ENCODE measurements around the gene EMX1.

DNA sequence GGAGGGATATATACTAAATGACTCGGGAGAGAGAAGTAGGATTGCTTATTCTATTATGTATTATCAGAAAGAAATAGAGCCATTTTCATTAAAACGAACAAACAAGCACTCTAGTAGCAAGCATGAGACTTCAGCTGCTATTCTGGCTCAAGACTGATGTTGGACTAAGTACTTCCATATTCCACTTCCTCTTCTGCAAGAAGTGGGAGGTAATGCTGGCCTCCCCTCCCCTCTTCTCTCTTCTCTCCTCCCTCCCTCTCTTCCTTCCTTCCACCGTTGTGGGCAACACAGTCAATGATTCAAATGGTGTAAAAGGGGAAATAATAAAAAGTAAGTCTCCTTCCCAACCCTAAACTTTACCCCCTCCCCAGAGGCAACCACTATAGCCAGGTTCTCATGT lies 62.6 kb downstream of the EMX1 start:
- TF ChIP-seq, protein P1, sequence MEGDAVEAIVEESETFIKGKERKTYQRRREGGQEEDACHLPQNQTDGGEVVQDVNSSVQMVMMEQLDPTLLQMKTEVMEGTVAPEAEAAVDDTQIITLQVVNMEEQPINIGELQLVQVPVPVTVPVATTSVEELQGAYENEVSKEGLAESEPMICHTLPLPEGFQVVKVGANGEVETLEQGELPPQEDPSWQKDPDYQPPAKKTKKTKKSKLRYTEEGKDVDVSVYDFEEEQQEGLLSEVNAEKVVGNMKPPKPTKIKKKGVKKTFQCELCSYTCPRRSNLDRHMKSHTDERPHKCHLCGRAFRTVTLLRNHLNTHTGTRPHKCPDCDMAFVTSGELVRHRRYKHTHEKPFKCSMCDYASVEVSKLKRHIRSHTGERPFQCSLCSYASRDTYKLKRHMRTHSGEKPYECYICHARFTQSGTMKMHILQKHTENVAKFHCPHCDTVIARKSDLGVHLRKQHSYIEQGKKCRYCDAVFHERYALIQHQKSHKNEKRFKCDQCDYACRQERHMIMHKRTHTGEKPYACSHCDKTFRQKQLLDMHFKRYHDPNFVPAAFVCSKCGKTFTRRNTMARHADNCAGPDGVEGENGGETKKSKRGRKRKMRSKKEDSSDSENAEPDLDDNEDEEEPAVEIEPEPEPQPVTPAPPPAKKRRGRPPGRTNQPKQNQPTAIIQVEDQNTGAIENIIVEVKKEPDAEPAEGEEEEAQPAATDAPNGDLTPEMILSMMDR (IDR thresholded peaks at IDR 0.05), result no peak
- no peak for TF ChIP-seq POLR2A (IDR thresholded peaks at IDR 0.05)

Measured in Peyer's patch (tissue), 4 donors.